T-cell (primary cell): ENCODE results near the gene ZNF775. TPM values are rescaled to one million over a fixed set of nuclear protein-coding genes. Genes with fewer than 3 reads are reported as not detected.
A peak's percentile ranks its signal among the peaks of the same experiment; 100 is the strongest.

Experiments
- ATAC-seq, 4 experiments: fragments of 200-7000 bp in 3 of 4; fragments of 150-1000 bp in 1 of 4; cut with Tn5 transposase; replicated peaks in 1 of 4; 1 replicate in 3 of 4; 2 replicates in 1 of 4; pipeline ENCODE4 v1.10.0; 2021; ENCODE audit warnings: moderate library complexity in 3 of 4, mild to moderate bottlenecking in 2 of 4, moderate number of reproducible peaks in 1 of 4
- CTCF ChIA-PET, 2 donors: fragments of 300-600 bp; sonication (Branson Sonifier 250); formaldehyde crosslinking; loops; one replicate each; lab custom pipeline; 2022; ENCODE audit warnings: antibody characterized with exemption in 2 of 2; lab: Charles Lee
- POLR2A ChIA-PET, 2 donors: fragments of 300-600 bp; sonication (Branson Sonifier 250); formaldehyde crosslinking; loops; one replicate each; lab custom pipeline; 2022; ENCODE audit warnings: antibody characterized with exemption in 2 of 2; lab: Charles Lee
- DNase-seq, 35 experiments: peaks; one replicate each; pipeline versions ENCODE4 v3.0.0 to v3.0.0-alpha.2; 2013 to 2023
- H3K27ac ChIP-seq: one replicate; pipeline ENCODE4 v1.5.1; 2013; ENCODE audit warnings: low read length
- H3K27me3 ChIP-seq, 2 experiments: replicated peaks in 1 of 2; 1 replicate in 1 of 2; 2 replicates in 1 of 2; pipeline versions ENCODE4 v1.6.1 to v1.7.0; 2013; ENCODE audit warnings: low read length in 1 of 2, mixed read lengths in 1 of 2; ENCODE audit not compliant: control insufficient read depth in 2 of 2, insufficient read depth in 2 of 2; ENCODE audit errors: extremely low read depth in 1 of 2
- H3K36me3 ChIP-seq, 2 donors: 1 replicate in 1 of 2; 2 replicates in 1 of 2; pipeline versions ENCODE4 v1.6.1 to v1.7.0; 2013; ENCODE audit warnings: low read length in 1 of 2; ENCODE audit not compliant: control insufficient read depth in 2 of 2, insufficient read depth in 1 of 2; ENCODE audit errors: extremely low read depth in 1 of 2
- H3K4me1 ChIP-seq, 2 experiments: 1 replicate in 1 of 2; 2 replicates in 1 of 2; pipeline versions ENCODE4 v1.6.1 to v1.7.0; 2013; ENCODE audit warnings: low read length in 2 of 2, mixed read lengths in 1 of 2; ENCODE audit not compliant: insufficient read depth in 2 of 2, control insufficient read depth in 1 of 2; ENCODE audit errors: extremely low read depth in 1 of 2
- H3K4me3 ChIP-seq, 2 donors: 1 replicate in 1 of 2; 2 replicates in 1 of 2; pipeline versions ENCODE4 v1.5.1 to v1.7.0; 2013; ENCODE audit warnings: mild to moderate bottlenecking in 2 of 2, low read length in 1 of 2, moderate library complexity in 1 of 2; ENCODE audit not compliant: control insufficient read depth in 1 of 2; ENCODE audit errors: extremely low read depth in 1 of 2
- H3K9me3 ChIP-seq: 2 replicates; pipeline ENCODE4 v1.7.0; 2013
- H3K27ac Mint-ChIP-seq, 2 donors: one replicate each; pipeline ENCODE4 v1.8.0; 2020 to 2021; ENCODE audit warnings: mild to moderate bottlenecking in 2 of 2, mixed read lengths in 2 of 2
- H3K27me3 Mint-ChIP-seq, 2 donors: one replicate each; pipeline ENCODE4 v1.8.0; 2021 to 2022; ENCODE audit warnings: mixed read lengths in 2 of 2
- H3K36me3 Mint-ChIP-seq: one replicate; pipeline ENCODE4 v1.8.0; 2021; ENCODE audit warnings: mixed read lengths
- H3K4me1 Mint-ChIP-seq, 3 donors: one replicate each; pipeline ENCODE4 v1.8.0; 2020 to 2022; ENCODE audit warnings: mixed read lengths in 3 of 3, mild to moderate bottlenecking in 1 of 3
- H3K4me3 Mint-ChIP-seq, 3 donors: one replicate each; pipeline ENCODE4 v1.8.0; 2020 to 2022; ENCODE audit warnings: mild to moderate bottlenecking in 3 of 3, mixed read lengths in 3 of 3, moderate library complexity in 3 of 3
- H3K9me3 Mint-ChIP-seq, 3 donors: one replicate each; pipeline ENCODE4 v1.8.0; 2020 to 2022; ENCODE audit warnings: mixed read lengths in 3 of 3
- WGBS: methylation state at CpG from one replicate; pipeline ENCODE4 v1.1.5; 2013; ENCODE audit warnings: missing lambda C conversion rate; ENCODE audit not compliant: insufficient coverage; 5-methylcytosine and 5-hydroxymethylcytosine counted together
- total RNA-seq, 35 experiments: library from RNA in 6 of 35; stranded (reverse) in 6 of 35; fragments of 120-200 nt in 1 of 35; gene quantifications; one replicate each; pipeline versions ENCODE4 v1.2.1 to v1.2.4 and lab custom pipeline; 2013 to 2026

Gene ZNF775
- total RNA-seq, 5 donors from 2014 or later (not counting 1 experiment from before 2014, with no cell fraction given): 1.9 to 8.6 (median 6.3) TPM

- no peaks in the 10 kb centered on the region for H3K27me3 Mint-ChIP-seq
- H3K36me3 Mint-ChIP-seq: no peaks in the 10 kb centered on the region
- no peak for DNase-seq
- ATAC-seq: no peak
- H3K9me3 Mint-ChIP-seq: no peaks in the 10 kb centered on the region
- Histone ChIP-seq H3K36me3 (no peaks in the 10 kb centered on the region), H3K4me3 (no peak overlapping the region), H3K27me3 (no peaks in the 10 kb centered on the region), H3K4me1 (peaks cover 12 to 31% of the 10 kb centered on the region in 2 experiments), H3K9me3 (no peaks in the 10 kb centered on the region), H3K27ac (no peak overlapping the region)
- peaks cover 46 to 65% (median 49%) of the 10 kb centered on the region in 3 donors for H3K4me1 Mint-ChIP-seq
- ChIA-PET POLR2A (no interaction called here), CTCF (no interaction called here)
- 74% methylated on average over 3 of the region's 5 CpGs for WGBS
- H3K4me3 Mint-ChIP-seq: no peak overlapping the region
- H3K27ac Mint-ChIP-seq: peak overlapping the region in 1 of 2 donors; percentile 57
Measured at GRCh38 chr7:150360363-150361058, 18.6 kb upstream of the ZNF775 start.

- Mint-ChIP-seq H3K9me3 (no peaks in the 10 kb centered on the region), H3K27me3 (no peaks in the 10 kb centered on the region), H3K4me1 (peaks cover 50 to 66% (median 54%) of the 10 kb centered on the region in 3 donors), H3K27ac (no peak overlapping the region), H3K36me3 (no peaks in the 10 kb centered on the region), H3K4me3 (no peak overlapping the region)
- POLR2A ChIA-PET: no interaction called here
- WGBS: 89% methylated on average over 5 of the region's 7 CpGs
- CTCF ChIA-PET: interaction anchor here in 1 of 2 donors (0.5 kb wide), 1 partner anchor 19 kb away, joined by 3 read pairs; no protein-coding TSS in a partner anchor
- no peak overlapping the region for H3K27ac ChIP-seq
- H3K9me3 ChIP-seq: no peaks in the 10 kb centered on the region
- DNase-seq (no peak), ATAC-seq (no peak)
- no peak overlapping the region for H3K4me3 ChIP-seq
- no peaks in the 10 kb centered on the region for H3K36me3 ChIP-seq
- no peaks in the 10 kb centered on the region for H3K27me3 ChIP-seq
- peaks cover 15 to 28% of the 10 kb centered on the region in 2 experiments for H3K4me1 ChIP-seq
Measured at GRCh38 chr7:150361402-150361801, 17.7 kb upstream of the ZNF775 start.

- H3K9me3 ChIP-seq: no peaks in the 10 kb centered on the region
- Mint-ChIP-seq H3K4me1 (peaks cover 46 to 65% (median 51%) of the 10 kb centered on the region in 3 donors), H3K9me3 (no peaks in the 10 kb centered on the region), H3K4me3 (no peak overlapping the region), H3K27ac (no peak overlapping the region), H3K27me3 (no peaks in the 10 kb centered on the region), H3K36me3 (no peaks in the 10 kb centered on the region)
- H3K27me3 ChIP-seq: no peaks in the 10 kb centered on the region
- DNase-seq (no peak), ATAC-seq (no peak)
- ChIA-PET CTCF (no interaction called here), POLR2A (interaction anchor here (0.6 to 0.7 kb wide), 3 partner anchors 11 to 44 kb away, joined by 3 read pairs; a partner anchor contains a TSS)
- H3K36me3 ChIP-seq: no peaks in the 10 kb centered on the region
- no peak overlapping the region for H3K27ac ChIP-seq
- no peak overlapping the region for H3K4me3 ChIP-seq
- 91% methylated on average over 12 of the region's 18 CpGs for WGBS
- peaks cover 13 to 30% of the 10 kb centered on the region in 2 experiments for H3K4me1 ChIP-seq
Measured at GRCh38 chr7:150361807-150362621, 17.1 kb upstream of the ZNF775 start.

- peaks cover 40 to 61% (median 46%) of the 10 kb centered on the region in 3 donors for H3K4me1 Mint-ChIP-seq
- no peak overlapping the region for H3K4me3 Mint-ChIP-seq
- peaks cover 10 to 25% of the 10 kb centered on the region in 2 experiments for H3K4me1 ChIP-seq
- H3K36me3 ChIP-seq: no peaks in the 10 kb centered on the region
- ChIA-PET POLR2A (no interaction called here), CTCF (interaction anchor here in 1 of 2 donors (0.6 kb wide), 1 partner anchor 396 kb away, joined by 3 read pairs; no protein-coding TSS in a partner anchor)
- no peak overlapping the region for H3K4me3 ChIP-seq
- DNase-seq: no peak
- no CpG with 5 or more reads among the region's 4 CpGs for WGBS
- H3K36me3 Mint-ChIP-seq: no peaks in the 10 kb centered on the region
- H3K27ac Mint-ChIP-seq: peak overlapping the region in 1 of 2 donors; percentile 16
- ATAC-seq: no peak
- no peaks in the 10 kb centered on the region for H3K9me3 Mint-ChIP-seq
- no peaks in the 10 kb centered on the region for H3K27me3 Mint-ChIP-seq
- no peak overlapping the region for H3K27ac ChIP-seq
- no peaks in the 10 kb centered on the region for H3K9me3 ChIP-seq
- H3K27me3 ChIP-seq: no peaks in the 10 kb centered on the region
Measured at GRCh38 chr7:150363370-150363769, 15.8 kb upstream of the ZNF775 start.

GRCh38 chr7:150363872-150364271 lies 15.3 kb upstream of the ZNF775 start:
- WGBS: 79% methylated on average over 3 of the region's 5 CpGs
- H3K27ac ChIP-seq: no peak overlapping the region
- H3K36me3 ChIP-seq: no peaks in the 10 kb centered on the region
- Mint-ChIP-seq H3K4me1 (peaks cover 35 to 56% (median 41%) of the 10 kb centered on the region in 3 donors), H3K27me3 (no peaks in the 10 kb centered on the region), H3K4me3 (no peak overlapping the region), H3K27ac (peak overlapping the region in 1 of 2 donors; percentile 49), H3K36me3 (no peaks in the 10 kb centered on the region), H3K9me3 (no peaks in the 10 kb centered on the region)
- ChIA-PET POLR2A (no interaction called here), CTCF (no interaction called here)
- ATAC-seq (no peak), DNase-seq (no peak)
- H3K27me3 ChIP-seq: no peaks in the 10 kb centered on the region
- H3K4me1 ChIP-seq: peaks cover 10 to 22% of the 10 kb centered on the region in 2 experiments
- H3K4me3 ChIP-seq: no peak overlapping the region
- H3K9me3 ChIP-seq: no peaks in the 10 kb centered on the region

GRCh38 chr7:150365194-150365593 lies 13.9 kb upstream of the ZNF775 start:
- Histone ChIP-seq H3K4me1 (peaks cover 14 to 31% of the 10 kb centered on the region in 2 experiments), H3K27ac (no peak overlapping the region)

More at GRCh38 chr7:150365194-150365593, 13.9 kb upstream of the ZNF775 start:
- ChIA-PET POLR2A (interaction anchor here in 1 of 2 donors (0.7 kb wide), 1 partner anchor 40 kb away, joined by 4 read pairs; a partner anchor contains a TSS), CTCF (interaction anchor here (1.1 to 1.4 kb wide), 3 partner anchors 13 to 533 kb away, joined by 4 to 6 read pairs (median 4); no protein-coding TSS in a partner anchor)
- H3K4me3 Mint-ChIP-seq: no peak overlapping the region
- DNase-seq (no peak), ATAC-seq (no peak)
- no peaks in the 10 kb centered on the region for H3K9me3 Mint-ChIP-seq
- WGBS: 93% methylated on average over 9 of the region's 10 CpGs
- no peaks in the 10 kb centered on the region for H3K36me3 Mint-ChIP-seq
- no peaks in the 10 kb centered on the region for H3K9me3 ChIP-seq
- H3K36me3 ChIP-seq: no peaks in the 10 kb centered on the region
- H3K27ac Mint-ChIP-seq: peak overlapping the region; percentile 32 to 85
- no peaks in the 10 kb centered on the region for H3K27me3 ChIP-seq
- peaks cover 39 to 56% (median 42%) of the 10 kb centered on the region in 3 donors for H3K4me1 Mint-ChIP-seq
- no peak overlapping the region for H3K4me3 ChIP-seq
- H3K27me3 Mint-ChIP-seq: no peaks in the 10 kb centered on the region
